ENCODE measurements around the gene MTMR1.

MTMR1 gene

DNA sequence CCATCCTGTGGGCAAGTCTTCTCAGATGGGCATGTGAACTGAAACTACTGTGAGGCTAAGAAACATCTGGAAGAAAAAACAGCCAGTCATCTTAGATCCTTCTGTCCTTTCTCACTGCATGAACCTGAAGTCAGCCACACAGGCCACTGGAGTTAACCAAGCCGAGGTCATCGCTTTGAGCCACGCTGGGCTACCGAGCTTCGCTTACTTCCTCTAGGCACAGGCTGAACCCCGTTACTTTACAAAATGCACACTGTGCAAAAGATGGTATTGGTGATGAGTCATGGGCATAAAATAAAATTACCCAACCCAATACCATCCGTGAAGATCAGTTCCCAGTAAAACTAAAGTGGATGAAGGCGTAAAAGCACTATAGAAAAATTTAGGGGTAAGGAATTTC lies 86.2 kb downstream of the MTMR1 start:
- DNase-seq (ENCODE audit: low spot score), result no peak

DNA sequence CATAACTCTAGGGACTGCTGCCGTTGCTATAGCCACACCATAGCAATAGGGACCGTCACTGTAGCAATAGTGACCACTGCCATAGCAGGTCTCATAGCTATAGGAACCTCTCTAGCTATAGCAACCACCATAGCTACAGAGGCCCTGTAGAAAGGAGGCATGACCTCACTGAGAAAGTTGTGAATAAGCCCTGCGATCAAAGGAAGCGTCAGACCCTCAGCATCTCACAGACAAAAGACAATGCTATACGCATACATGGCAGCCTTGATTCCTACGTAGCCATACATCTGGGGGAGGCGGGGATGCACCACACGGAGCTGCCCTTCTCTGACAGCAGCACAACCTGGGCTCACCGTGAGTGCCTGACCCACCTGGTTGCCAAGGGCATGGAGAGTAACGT lies 88.5 kb downstream of the MTMR1 start:
- DNase-seq (ENCODE audit: low spot score), result no peak

DNA sequence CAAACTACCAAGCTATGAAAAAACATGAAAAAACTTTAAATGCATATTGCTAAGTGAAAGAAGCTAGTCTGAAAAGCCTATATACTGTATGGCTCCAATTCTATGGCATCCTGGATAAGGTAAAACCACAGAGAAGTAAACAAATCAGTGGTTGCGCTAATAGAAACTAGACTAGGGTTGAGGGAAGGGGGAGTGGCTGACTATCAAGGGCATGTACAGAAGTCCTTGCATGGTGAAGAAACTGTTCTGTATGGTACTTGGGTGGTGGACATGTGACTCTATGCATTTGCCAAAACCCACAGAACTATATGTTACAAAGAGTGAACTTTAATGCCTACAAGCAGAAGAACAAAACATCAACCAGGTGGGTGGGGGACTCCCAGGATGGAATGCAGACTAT lies 96.8 kb downstream of the MTMR1 start:
- no peak for DNase-seq (ENCODE audit: low spot score)

DNA sequence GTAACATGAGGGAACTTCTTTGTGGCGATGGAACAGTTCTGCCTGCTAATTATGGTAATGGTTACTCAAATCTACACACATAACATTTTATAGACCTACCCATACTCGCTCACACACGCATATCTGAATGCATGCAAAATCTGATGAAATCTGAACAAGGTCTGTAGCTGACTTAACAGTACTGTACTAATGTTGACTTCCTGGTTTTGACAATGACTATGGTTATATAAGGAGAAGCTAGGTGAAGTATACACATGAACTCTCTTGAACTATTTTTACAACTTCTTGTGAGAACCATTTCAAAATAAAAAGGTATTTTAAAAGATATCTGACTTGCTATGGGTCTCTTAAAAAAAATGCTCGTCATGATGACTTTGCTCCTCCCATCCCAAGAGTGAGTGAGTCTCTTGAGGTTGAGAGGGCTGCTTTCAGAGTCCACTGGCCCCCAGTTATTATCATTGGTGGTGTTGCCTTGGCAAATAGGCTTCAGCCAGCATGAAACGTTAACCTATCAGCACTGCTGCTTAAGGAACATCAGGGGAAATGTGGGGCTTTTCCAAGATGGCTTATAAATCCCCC lies 99.8 kb downstream of the MTMR1 start:
- no peak for DNase-seq (ENCODE audit: low spot score)

DNA sequence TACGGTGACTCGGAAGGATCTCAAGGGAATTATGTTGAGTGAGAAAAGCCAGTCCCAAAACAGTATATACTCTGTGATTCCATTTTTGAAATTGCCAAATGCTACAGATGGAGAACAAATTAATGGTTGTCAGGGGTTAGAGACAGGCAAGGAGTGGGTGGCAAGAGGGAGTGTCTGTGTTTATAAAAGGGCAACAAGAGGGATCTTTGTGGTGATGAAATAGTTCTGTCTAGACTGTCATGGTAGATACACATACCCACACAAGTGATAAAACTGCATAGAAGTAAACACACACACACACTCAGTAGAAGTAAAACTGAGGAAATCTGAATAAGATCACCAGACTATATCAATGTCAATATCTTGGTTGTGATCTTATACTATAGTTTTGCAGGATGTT lies 112.5 kb downstream of the MTMR1 start:
- no peak for DNase-seq (ENCODE audit: low spot score)

DNA sequence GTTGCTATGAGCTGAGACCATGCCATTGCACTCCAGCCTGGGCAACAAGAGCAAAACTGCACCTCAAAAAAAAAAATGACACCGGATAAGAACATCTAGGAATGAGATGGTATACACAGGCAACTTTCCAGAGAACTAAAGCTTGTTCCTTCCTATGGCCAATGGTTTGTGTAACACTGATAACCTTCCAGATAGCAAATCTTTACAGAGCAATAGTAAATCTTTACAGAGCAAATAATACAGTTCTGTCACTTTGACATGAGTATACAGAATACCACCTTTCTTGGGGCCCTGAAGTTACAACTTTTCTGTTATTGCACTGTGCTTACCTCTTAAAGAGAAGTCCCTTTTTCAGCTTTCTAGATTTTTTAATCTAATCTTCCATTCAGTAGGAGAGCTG lies 113.6 kb downstream of the MTMR1 start:
- DNase-seq (ENCODE audit: low spot score), result no peak

DNA sequence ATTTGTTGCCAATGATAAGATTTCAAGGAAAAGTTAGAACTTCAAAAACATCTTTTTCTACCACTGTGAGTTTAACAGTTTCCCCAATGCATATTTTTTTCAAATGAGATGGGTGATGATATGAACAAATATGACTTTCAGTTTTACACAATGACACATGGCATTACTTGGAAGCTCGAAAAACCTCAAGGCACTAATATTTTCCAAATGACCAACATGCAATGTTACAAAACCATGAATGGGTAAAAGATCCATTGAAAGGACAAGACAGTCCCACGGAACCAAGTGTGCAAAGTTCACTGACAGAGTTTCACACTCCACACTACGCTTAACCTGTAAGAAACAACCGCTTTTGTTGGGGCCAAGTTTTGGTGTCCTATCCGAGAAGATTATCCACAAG lies 120.7 kb downstream of the MTMR1 start:
- DNase-seq (ENCODE audit: low spot score), result peak; percentile 18
